ENCODE data around the gene KRTAP4-12.
"Not testable (repeated sequence)": the region's sequence is repeated elsewhere in the genome, so short reads cannot be mapped to it uniquely, and the experiment has no call there.

KRTAP4-12 gene

DNA sequence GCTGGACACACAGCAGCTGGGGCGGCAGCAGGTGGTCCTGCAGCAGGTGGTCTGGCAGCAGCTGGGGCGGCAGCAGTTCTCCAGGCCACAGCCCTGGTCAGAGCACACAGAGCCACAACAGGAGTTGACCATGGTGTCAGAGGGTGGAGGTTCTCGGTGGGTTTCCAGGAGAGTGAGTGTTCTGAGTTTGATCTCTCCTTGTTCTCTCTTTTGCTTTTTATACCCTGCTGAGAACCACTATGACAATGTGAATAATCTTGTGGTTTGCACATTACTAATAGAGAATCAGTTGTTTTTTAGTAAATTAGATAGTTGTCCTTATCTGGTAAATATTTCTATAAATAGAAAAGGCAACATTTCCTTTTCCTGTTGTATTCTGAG is at the start of gene KRTAP4-12:
Gene KRTAP4-12, minus strand, starts transcription at position 192 of the 381 bp plus-strand sequence. Its CDS starts 60 bp downstream, at position 132.
- not testable (repeated sequence) for DNase-seq

DNA sequence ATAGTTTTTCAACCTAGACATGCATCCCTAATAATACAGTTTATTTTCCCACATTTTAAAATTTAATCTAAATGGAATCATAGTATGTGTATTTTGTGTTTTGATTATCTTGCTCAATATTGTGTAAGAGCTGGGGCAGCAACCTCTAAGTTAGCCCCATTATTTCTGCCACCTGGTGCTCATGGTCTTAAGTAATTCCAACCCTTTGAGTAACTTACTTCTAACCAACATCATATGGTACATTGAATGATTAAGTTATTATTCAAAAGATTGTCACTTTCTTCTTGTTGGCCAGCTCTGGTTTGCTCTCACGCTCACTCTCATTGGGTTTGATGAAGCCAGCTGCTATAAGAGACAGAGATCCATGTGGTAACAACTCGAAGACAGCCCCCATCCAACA is 47.9 kb upstream of the KRTAP4-12 start:
- in situ Hi-C loops (cut with HindIII; ENCODE audit: low pct_ligation_motif_present, low pct_unique_long_range_greater_than_20kb, low sequenced_read_pairs), result no loop called here
- DNase-seq, result no peak

More for the DNA sequence above, at the start of gene KRTAP4-12:
- in situ Hi-C loops (cut with HindIII; ENCODE audit: low pct_ligation_motif_present, low pct_unique_long_range_greater_than_20kb, low sequenced_read_pairs), result not testable (repeated sequence)

DNA sequence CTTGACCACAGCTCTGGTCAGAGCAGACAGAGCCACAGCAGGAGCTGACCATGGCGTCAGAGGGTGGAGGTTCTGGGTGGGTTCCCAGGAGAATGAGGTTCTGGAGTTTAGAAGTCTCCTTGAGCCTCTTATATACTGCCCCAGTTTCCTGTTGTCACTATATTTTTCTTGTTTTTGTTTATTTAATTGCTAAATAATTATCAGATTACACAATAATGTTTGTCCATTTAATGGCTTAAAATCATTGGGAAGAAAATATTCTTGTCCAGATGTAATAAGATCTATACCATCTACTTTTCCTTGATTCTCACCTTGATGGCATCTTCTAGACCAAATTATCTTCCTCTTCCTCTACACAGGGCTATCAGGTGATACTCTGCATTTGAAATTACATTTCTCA is 44.1 kb upstream of the KRTAP4-12 start, which contains the start of gene KRTAP4-3:
Gene KRTAP4-3, minus strand, starts transcription at position 101 of the 400 bp plus-strand sequence. Its CDS starts 49 bp downstream, at position 52.
- no peak for DNase-seq
- in situ Hi-C loops (cut with HindIII; ENCODE audit: low pct_ligation_motif_present, low pct_unique_long_range_greater_than_20kb, low sequenced_read_pairs), result no loop called here

DNA sequence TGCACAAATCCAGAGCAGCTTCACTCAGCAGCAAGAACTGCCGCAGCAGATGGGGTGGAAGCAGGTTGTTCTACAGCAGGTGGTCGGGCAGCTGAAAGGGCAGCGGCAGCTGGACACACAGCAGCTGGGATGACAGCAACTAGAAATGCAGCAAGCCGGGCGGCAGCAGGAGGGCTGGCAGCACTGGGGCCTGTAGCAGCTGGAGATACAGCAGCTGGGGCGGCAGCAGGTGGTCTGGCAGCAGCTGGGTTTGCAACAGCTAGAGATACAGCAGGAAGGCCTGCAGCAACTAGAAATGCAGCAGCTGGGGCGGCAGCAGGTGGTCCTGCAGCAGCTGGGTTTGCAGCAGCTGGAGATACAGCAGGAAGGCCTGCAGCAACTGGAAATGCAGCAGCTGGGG is 43.6 kb upstream of the KRTAP4-12 start:
- in situ Hi-C loops (cut with HindIII; ENCODE audit: low pct_ligation_motif_present, low pct_unique_long_range_greater_than_20kb, low sequenced_read_pairs), result no loop called here
- DNase-seq, result no peak

DNA sequence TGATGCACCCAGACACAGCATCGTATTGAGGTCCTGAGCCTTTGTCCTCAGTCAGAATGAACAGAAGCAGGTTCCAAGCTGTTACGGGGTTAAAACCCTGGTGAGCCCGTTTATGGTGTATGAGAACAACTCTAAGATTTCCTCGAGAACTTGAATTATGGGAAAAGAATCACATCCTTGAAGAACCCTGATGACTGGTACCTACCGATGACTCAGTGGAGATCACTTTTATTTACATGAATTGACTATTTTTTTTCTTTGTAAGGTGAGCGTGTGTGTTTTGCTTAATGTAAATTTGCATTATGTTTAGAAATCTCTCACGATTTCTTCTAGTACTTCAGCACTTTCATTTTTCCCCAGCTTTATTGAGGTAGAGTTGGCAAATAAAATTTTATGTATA is 39.8 kb upstream of the KRTAP4-12 start:
- in situ Hi-C loops (cut with HindIII; ENCODE audit: low pct_ligation_motif_present, low pct_unique_long_range_greater_than_20kb, low sequenced_read_pairs), result no loop called here

DNA sequence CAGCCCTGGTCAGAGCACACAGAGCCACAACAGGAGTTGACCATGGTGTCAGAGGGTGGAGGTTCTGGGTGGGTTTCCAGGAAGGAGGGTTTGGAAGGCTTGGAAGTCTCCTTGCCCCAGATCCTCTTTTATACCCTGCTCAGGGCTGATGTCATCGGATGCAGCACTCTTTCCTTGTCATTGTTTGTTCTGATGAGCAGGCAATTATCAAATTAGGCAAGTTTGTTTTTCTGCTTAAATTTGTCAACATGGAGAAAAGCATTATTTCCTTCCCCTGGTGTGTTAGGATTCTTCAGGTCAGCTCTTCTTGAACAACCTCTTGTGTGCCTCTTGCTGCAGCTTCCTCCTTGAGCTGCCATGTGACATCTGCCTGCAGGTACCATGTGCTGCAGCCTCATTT is 36.7 kb upstream of the KRTAP4-12 start, which contains the start of gene KRTAP4-4:
Gene KRTAP4-4, minus strand, starts transcription at position 101 of the 400 bp plus-strand sequence. Its CDS starts 57 bp downstream, at position 44.
- no peak for DNase-seq
- in situ Hi-C loops (cut with HindIII; ENCODE audit: low pct_ligation_motif_present, low pct_unique_long_range_greater_than_20kb, low sequenced_read_pairs), result no loop called here

More for the DNA sequence above, 39.8 kb upstream of the KRTAP4-12 start:
- no peak for DNase-seq

DNA sequence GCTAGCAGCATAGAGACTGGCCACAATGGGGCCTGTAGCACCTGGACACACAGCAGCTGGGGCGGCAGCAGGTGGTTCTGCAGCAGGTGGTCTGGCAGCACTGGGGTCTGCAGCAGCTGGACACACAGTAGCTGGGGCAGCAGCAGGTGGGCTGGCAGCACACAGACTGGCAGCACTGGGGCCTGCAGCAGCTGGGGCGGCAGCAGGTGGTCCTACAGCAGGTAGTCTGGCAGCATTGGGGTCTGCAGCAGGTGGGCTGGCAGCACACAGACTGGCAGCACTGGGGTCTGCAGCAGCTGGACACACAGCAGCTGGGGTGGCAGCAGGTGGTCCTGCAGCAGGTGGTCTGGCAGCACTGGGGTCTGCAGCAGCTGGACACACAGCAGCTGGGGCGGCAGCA is 36.2 kb upstream of the KRTAP4-12 start:
- in situ Hi-C loops (cut with HindIII; ENCODE audit: low pct_ligation_motif_present, low pct_unique_long_range_greater_than_20kb, low sequenced_read_pairs); DNase-seq: not testable (repeated sequence)

DNA sequence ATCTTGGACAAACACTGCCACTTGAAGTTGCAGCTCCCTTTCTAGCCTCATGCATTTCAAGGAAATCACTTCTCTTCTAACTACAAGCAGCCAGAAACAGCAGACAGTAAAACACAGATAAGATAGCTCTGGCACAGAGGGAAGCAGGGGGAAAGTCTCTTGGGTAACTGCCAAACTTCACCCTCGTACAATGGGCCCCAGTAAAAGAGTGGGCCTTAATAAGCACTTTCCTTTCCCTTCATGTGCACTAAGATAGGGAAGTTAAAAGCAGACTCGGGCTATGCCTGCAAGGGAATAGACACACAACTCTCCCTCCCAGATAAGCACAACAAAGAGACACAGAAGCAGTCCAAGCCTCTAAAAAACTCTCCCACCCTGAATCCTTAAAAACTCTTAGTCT is 29.9 kb upstream of the KRTAP4-12 start:
- in situ Hi-C loops (cut with HindIII; ENCODE audit: low pct_ligation_motif_present, low pct_unique_long_range_greater_than_20kb, low sequenced_read_pairs), result no loop called here
- no peak for DNase-seq

DNA sequence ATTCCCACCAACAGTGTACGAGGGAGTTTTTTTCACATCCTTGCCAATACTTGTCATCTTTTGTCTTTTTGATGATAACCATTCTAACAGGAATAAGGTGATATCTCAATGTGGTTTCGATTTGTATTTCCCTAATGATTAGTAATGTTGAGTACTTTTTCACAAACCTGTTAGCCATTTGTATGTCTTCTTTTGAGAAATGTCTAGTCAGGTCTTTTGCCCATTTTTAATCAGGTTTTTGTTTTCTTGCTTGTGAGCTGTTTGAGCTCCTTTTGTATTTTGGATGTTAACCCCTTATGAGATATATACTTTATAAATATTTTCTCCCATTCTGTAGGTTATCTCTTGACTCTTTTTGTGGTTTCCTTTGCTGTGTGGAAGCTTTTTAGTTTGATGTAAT is 27.5 kb upstream of the KRTAP4-12 start:
- no peak for DNase-seq
- in situ Hi-C loops (cut with HindIII; ENCODE audit: low pct_ligation_motif_present, low pct_unique_long_range_greater_than_20kb, low sequenced_read_pairs), result no loop called here

DNA sequence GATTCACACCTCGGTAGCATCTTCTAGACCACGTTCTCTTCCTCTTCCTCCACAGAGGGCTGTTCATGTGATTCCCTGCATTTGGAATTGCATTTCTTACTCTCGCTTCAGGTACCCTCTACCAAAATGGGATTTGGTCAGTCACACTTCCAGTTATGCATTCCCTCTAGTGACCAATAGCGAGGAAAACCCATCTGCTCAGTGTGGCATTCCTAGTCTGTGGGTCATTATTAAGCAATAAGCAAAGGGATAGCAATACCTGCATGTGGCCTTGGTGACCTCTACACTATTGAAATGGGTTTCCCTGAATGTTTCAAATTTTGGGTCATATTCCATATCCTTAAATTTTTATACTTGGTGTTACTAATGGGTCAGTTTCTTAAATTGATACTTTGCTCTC is 26.0 kb upstream of the KRTAP4-12 start:
- no peak for DNase-seq
- in situ Hi-C loops (cut with HindIII; ENCODE audit: low pct_ligation_motif_present, low pct_unique_long_range_greater_than_20kb, low sequenced_read_pairs), result no loop called here

DNA sequence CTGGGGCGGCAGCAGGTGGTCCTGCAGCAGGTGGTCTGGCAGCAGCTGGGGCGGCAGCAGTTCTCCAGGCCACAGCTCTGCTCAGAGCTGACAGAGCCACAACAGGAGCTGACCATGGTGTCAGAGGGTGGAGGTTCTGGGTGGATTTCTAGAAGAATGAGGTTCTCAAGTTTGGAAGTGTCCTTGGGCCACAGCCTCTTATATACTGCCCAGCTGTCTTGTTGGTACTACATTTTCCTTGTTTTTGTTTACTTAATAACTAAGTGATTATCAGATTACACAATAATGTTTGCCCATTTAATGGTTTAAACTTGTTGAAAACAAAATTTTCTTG is 25.6 kb upstream of the KRTAP4-12 start, which contains the start of gene KRTAP4-5:
Gene KRTAP4-5, minus strand, starts transcription at position 174 of the 334 bp plus-strand sequence. Its CDS starts 58 bp downstream, at position 116.
- DNase-seq, result no peak
- in situ Hi-C loops (cut with HindIII; ENCODE audit: low pct_ligation_motif_present, low pct_unique_long_range_greater_than_20kb, low sequenced_read_pairs), result no loop called here

DNA sequence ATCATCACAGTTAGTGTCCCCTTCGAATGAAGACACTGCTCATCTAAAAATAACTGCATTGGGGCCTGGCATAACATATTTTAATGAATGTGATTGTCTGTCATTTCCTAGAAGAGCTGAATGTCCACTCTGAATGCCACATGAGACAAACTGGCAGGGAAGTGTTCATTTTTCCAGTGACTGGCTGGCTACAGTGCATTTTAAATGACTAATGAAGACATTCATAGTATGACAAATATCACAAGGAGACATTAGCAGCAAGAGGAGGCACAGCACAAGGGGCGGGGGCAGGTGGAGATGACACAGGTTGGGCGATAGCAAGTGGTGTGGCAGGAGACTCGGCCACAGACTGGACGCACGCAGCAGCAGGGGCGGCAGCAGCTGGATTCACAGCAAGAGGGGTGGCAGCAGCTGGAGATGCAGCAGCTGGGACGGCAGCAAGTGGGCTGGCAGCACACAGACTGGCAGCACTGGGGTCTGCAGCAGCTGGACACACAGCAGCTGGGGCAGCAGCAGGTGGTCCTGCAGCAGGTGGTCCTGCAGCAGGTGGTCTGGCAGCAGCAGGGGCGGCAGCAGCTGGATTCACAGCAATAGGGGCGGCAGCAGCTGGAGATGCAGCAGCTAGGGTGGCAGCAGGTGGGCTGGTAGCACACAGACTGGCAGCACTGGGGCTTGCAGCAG is 25.1 kb upstream of the KRTAP4-12 start:
- in situ Hi-C loops (cut with HindIII; ENCODE audit: low pct_ligation_motif_present, low pct_unique_long_range_greater_than_20kb, low sequenced_read_pairs); DNase-seq: not testable (repeated sequence)

DNA sequence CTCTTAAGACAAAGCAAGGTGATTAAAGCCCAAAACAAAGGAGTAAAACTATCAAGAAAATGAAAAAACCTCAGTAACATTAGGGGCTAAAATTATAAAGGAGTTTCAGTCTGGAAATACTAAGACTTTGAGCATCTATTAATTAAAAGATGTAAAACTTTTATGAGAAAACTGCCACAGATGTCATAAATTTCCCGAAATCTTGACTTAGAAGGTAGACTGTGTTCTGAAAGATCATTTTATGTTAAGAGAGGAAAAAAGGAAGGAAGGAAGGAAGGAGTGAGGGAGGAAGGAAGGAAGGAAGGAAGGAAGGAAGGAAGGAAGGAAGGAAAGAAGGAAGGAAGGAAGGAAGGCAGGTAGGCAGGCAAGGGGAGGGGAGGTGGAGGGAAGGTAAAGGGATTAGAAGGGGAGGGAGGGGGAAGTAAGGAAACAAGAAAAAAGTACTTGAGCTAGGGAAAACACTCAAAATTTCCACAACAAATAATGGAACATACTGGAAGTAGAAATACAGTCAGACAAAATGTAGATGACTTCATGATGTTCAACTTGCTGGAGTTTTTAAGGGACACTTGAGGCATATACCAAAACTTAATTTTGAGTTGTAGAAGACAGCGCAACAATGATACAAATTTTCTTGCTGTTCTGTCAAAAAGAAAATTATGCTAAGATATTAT is 23.7 kb upstream of the KRTAP4-12 start:
- DNase-seq, result no peak
- in situ Hi-C loops (cut with HindIII; ENCODE audit: low pct_ligation_motif_present, low pct_unique_long_range_greater_than_20kb, low sequenced_read_pairs), result no loop called here

DNA sequence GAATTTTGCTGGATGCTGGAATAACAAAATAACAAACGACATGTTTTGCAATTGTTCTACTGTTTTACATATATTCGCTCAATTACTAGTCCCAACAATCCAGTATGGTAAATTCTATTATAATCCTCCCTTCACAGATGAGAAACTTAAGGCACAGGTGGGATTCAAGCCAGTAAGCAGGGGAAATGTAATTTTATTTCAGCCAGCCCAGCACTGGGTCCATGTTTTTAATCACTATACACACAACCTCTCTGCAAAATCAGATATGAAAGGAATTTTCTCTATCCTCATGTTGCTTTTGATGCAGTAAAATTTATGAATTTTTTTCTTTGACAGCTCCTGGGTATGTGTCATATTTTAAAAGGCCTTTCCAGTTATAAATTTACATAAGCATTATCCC is 21.3 kb upstream of the KRTAP4-12 start:
- DNase-seq, result no peak
- in situ Hi-C loops (cut with HindIII; ENCODE audit: low pct_ligation_motif_present, low pct_unique_long_range_greater_than_20kb, low sequenced_read_pairs), result no loop called here

DNA sequence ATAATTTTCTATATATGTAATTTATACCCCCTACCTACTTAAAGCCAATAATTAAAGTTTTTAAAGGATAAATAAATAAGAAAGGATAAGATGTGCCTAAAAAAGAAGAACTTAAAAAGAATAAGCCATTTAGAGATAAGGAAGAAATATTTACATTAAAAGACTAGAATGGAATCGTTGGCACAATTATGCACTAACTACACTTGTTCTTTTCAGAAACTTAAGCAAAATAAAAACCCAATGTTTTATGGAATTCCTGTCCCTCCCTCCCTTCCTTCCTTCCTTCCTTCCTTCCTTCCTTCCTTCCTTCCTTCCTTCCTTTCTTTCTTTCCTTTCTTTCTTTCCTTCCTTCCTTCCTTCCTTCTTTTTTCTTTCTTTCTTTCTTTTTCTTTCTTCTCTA is 20.9 kb upstream of the KRTAP4-12 start:
- no peak for DNase-seq
- in situ Hi-C loops (cut with HindIII; ENCODE audit: low pct_ligation_motif_present, low pct_unique_long_range_greater_than_20kb, low sequenced_read_pairs), result no loop called here

DNA sequence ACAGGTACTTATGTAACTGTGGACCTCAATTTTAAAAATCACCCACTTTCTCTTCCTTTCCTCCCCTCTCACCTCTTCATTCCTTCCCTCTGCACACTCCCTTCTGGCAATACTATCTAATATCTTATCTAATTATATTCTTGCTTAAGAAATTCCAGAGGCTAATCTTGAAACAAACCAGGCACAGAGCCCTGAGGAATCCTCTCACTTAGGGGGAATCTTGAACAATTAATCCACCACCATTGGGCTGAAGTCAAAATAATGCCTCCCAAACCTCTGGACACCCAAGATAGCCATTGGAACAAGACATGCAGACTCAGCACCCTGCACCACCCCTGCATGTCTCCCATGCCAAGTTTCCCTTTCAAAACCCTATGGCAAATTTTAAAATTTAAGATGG is 17.4 kb upstream of the KRTAP4-12 start:
- in situ Hi-C loops (cut with HindIII; ENCODE audit: low pct_ligation_motif_present, low pct_unique_long_range_greater_than_20kb, low sequenced_read_pairs), result no loop called here
- DNase-seq, result no peak

DNA sequence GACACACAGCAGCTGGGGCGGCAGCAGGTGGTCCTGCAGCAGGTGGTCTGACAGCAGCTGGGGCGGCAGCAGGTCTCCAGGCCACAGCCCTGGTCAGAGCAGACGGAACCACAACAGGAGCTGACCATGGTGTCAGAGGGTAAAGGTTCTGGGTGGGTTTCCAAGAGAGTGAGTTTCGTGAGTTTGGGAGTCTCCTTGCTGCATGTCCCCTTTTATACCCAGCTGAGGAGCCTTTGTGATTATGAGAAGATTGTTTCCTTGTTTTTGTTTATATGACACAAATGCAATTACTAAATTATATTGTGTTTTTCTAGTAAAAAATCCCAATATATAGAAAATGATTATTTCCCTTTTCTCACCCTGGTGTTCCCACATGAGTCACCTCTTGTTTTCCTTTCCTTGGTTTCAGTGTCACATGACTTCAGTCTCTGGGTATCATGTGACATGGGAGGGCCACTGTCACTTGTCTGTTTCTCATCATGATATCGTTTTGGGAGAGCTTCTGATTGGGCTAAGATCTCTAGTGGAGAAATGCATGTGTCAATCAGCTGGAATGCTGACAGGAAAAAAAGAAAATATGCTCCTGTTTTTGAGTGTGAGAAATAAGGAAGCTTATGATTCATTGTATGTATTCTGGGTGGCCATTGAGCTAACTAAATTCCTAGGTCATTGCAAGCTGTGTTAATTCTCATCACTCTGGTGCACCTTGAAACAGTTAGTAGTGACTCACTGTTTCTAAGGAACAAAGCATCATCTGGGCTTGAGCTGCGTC is 16.6 kb upstream of the KRTAP4-12 start, which contains the start of gene KRTAP4-6:
Gene KRTAP4-6, minus strand, starts transcription at position 185 of the 772 bp plus-strand sequence. Its CDS starts 57 bp downstream, at position 128.
- in situ Hi-C loops (cut with HindIII; ENCODE audit: low pct_ligation_motif_present, low pct_unique_long_range_greater_than_20kb, low sequenced_read_pairs), result no loop called here
- no peak for DNase-seq

DNA sequence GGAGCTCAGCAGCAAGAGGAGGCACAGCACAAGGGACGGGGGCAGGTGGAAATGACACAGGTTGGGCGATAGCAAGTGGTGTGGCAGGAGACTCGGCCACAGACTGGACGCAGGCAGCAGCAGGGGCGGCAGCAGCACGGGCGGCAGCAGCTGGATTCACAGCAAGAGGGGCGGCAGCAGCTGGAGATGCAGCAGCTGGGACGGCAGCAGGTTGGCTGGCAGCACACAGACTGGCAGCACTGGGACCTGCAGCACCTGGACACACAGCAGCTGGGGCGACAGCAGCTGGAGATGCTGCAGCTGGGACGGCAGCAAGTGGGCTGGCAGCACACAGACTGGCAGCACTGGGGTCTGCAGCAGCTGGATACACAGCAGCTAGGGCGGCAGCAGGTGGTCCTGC is 15.9 kb upstream of the KRTAP4-12 start:
- in situ Hi-C loops (cut with HindIII; ENCODE audit: low pct_ligation_motif_present, low pct_unique_long_range_greater_than_20kb, low sequenced_read_pairs); DNase-seq: not testable (repeated sequence)
